ENCODE measurements around the gene NOL12. TPM values are rescaled to one million over a fixed set of nuclear protein-coding genes. Genes with fewer than 3 reads are reported as not detected.

The NOL12 gene
- polyA plus RNA-seq, 2 of the 4 experiments (the other 2 are of a cell fraction), result 23.0 to 37.3 TPM

DNA sequence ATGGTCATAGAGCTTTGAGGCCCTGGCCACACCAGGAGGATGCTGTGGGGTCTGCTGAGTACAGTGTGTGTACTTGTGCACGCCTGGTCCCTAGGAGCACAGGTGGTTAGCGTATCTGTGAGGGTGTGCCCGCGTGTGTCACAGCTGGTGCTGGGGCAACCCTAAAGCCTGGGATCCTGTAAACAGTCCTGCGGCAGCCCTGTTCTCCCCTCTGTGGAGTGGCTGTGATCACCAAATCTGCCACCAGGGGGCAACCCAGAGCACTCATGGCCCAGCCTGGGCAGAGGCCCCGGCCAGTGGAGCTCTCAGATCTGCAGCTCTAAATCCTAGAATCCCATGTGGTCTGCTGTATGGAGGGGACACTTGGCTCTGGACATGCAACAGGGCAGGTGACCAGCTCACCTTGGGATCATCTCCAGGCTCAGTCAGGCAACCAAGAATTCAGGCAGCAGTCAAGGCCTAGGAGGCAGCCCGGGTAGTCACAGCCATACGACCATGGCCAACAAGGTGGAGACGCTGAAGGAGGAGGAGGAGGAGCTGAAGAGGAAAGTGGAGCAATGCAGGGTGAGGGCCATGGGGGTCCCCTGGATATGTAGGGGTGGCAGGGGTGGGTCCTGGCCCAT, 42.8 kb upstream of the NOL12 start:
- 92% methylated on average over 3 of the region's 9 CpGs for WGBS (ENCODE audit: missing lambda C conversion rate)
- TF ChIP-seq MAFK (IDR thresholded peaks at IDR 0.05; ENCODE audit: partially characterized antibody) (no peak), SMC3 (IDR thresholded peaks at IDR 0.05) (peak; percentile 79), RAD21 (conservative IDR thresholded peaks at IDR 0.05 in 1 of 2, IDR thresholded peaks at IDR 0.05 in 1 of 2) (peak; percentile 65 to 66), CBX8 (IDR thresholded peaks at IDR 0.05) (no peak), KDM1A (IDR thresholded peaks at IDR 0.05; ENCODE audit: low read depth) (no peak), RFX5 (IDR thresholded peaks at IDR 0.05) (no peak), JUNB (IDR thresholded peaks at IDR 0.05) (no peak)
- TF ChIP-seq, protein P1, sequence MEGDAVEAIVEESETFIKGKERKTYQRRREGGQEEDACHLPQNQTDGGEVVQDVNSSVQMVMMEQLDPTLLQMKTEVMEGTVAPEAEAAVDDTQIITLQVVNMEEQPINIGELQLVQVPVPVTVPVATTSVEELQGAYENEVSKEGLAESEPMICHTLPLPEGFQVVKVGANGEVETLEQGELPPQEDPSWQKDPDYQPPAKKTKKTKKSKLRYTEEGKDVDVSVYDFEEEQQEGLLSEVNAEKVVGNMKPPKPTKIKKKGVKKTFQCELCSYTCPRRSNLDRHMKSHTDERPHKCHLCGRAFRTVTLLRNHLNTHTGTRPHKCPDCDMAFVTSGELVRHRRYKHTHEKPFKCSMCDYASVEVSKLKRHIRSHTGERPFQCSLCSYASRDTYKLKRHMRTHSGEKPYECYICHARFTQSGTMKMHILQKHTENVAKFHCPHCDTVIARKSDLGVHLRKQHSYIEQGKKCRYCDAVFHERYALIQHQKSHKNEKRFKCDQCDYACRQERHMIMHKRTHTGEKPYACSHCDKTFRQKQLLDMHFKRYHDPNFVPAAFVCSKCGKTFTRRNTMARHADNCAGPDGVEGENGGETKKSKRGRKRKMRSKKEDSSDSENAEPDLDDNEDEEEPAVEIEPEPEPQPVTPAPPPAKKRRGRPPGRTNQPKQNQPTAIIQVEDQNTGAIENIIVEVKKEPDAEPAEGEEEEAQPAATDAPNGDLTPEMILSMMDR (IDR thresholded peaks at IDR 0.05), result peak; percentile 67
- DNase-seq (ENCODE audit: low read depth in 1 of 2, low spot score in 1 of 2) (peak; percentile 59 to 78), ATAC-seq (peak; percentile 79 to 92), FAIRE-seq (no peak)
- H3K27ac ChIP-seq, result 0 out of 6 replicates have a peak overlapping the region, but pooled peaks of 1 of the 2 experiments have one; percentile 26
- no peak overlapping the region for H3K4me2 ChIP-seq
- no peaks in the 10 kb centered on the region for H3K9me3 ChIP-seq
- no peak overlapping the region for H3K4me3 ChIP-seq
- peaks cover 10% of the 10 kb centered on the region; the same call in 2 of the 3 replicates for H3K4me1 ChIP-seq
- POLR2A ChIA-PET, result interaction anchor here (0.5 to 2.0 kb wide), 7 partner anchors 11 to 162 kb away, joined by 3 to 9 read pairs (median 4); partner anchors contain the start of genes GGA1 and PDXP
- CTCF ChIA-PET, result interaction anchor here (0.5 to 7.1 kb wide), 46 partner anchors 11 to 892 kb away, joined by 3 to 152 read pairs (median 5); partner anchors contain the start of genes LGALS1, NOL12, PDXP and TRIOBP

GRCh38 chr22:37647317-37647716, 38.8 kb upstream of the NOL12 start:
- H3K4me3 ChIP-seq, result no peak overlapping the region
- ChIA-PET CTCF (interaction anchor here (0.6 kb wide), 1 partner anchor 142 kb away, joined by 4 read pairs; no protein-coding TSS in a partner anchor), POLR2A (no interaction called here)
- FAIRE-seq (no peak), DNase-seq (ENCODE audit: low read depth in 1 of 2, low spot score in 1 of 2) (no peak), ATAC-seq (no peak)
- H3K4me2 ChIP-seq, result no peak overlapping the region
- no peaks in the 10 kb centered on the region for H3K9me3 ChIP-seq
- no peak overlapping the region for H3K27ac ChIP-seq
- 100% methylated on average over 7 of the region's 9 CpGs for WGBS (ENCODE audit: missing lambda C conversion rate)
- H3K4me1 ChIP-seq, result no peaks in the 10 kb centered on the region
- TF ChIP-seq ZNF302 (CRISPR knock-in tag; IDR thresholded peaks at IDR 0.05) (no peak), RNF2 (IDR thresholded peaks at IDR 0.05; ENCODE audit: borderline replicate concordance, low read depth) (no peak), KDM5A (IDR thresholded peaks at IDR 0.05) (no peak), ATOH8 (CRISPR knock-in tag; IDR thresholded peaks at IDR 0.05; ENCODE audit: low read depth) (no peak), CBX8 (IDR thresholded peaks at IDR 0.05) (no peak), FOXS1 (CRISPR knock-in tag; IDR thresholded peaks at IDR 0.05) (no peak), USF2 (IDR thresholded peaks at IDR 0.05) (no peak), SMC3 (IDR thresholded peaks at IDR 0.05) (no peak), HOXA7 (CRISPR knock-in tag; IDR thresholded peaks at IDR 0.05) (no peak), HEYL (CRISPR knock-in tag; IDR thresholded peaks at IDR 0.05) (no peak), FOSL2 (IDR thresholded peaks at IDR 0.05) (no peak), FOSL2 (CRISPR knock-in tag; IDR thresholded peaks at IDR 0.05) (no peak), PBX3 (IDR thresholded peaks at IDR 0.05) (no peak), RFX5 (IDR thresholded peaks at IDR 0.05) (no peak)
- TF ChIP-seq, protein P2, sequence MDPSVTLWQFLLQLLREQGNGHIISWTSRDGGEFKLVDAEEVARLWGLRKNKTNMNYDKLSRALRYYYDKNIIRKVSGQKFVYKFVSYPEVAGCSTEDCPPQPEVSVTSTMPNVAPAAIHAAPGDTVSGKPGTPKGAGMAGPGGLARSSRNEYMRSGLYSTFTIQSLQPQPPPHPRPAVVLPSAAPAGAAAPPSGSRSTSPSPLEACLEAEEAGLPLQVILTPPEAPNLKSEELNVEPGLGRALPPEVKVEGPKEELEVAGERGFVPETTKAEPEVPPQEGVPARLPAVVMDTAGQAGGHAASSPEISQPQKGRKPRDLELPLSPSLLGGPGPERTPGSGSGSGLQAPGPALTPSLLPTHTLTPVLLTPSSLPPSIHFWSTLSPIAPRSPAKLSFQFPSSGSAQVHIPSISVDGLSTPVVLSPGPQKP (IDR thresholded peaks at IDR 0.05; ENCODE audit: low read depth, low read length), result no peak
- TF ChIP-seq, protein P3, sequence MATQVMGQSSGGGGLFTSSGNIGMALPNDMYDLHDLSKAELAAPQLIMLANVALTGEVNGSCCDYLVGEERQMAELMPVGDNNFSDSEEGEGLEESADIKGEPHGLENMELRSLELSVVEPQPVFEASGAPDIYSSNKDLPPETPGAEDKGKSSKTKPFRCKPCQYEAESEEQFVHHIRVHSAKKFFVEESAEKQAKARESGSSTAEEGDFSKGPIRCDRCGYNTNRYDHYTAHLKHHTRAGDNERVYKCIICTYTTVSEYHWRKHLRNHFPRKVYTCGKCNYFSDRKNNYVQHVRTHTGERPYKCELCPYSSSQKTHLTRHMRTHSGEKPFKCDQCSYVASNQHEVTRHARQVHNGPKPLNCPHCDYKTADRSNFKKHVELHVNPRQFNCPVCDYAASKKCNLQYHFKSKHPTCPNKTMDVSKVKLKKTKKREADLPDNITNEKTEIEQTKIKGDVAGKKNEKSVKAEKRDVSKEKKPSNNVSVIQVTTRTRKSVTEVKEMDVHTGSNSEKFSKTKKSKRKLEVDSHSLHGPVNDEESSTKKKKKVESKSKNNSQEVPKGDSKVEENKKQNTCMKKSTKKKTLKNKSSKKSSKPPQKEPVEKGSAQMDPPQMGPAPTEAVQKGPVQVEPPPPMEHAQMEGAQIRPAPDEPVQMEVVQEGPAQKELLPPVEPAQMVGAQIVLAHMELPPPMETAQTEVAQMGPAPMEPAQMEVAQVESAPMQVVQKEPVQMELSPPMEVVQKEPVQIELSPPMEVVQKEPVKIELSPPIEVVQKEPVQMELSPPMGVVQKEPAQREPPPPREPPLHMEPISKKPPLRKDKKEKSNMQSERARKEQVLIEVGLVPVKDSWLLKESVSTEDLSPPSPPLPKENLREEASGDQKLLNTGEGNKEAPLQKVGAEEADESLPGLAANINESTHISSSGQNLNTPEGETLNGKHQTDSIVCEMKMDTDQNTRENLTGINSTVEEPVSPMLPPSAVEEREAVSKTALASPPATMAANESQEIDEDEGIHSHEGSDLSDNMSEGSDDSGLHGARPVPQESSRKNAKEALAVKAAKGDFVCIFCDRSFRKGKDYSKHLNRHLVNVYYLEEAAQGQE (IDR thresholded peaks at IDR 0.05), result no peak
- TF ChIP-seq, protein P1 (IDR thresholded peaks at IDR 0.05), result no peak
